Neuronal stem cell (in vitro differentiated cells): ENCODE results near the gene MMP17.

Experiments
- DNase-seq: peaks from one replicate; pipeline ENCODE4 v3.0.0-alpha.2; 2013; ENCODE audit warnings: low spot score
- H2AFZ ChIP-seq: one replicate; pipeline ENCODE4 v1.6.1; 2013; ENCODE audit warnings: mild to moderate bottlenecking, low read length, inconsistent platforms
- H2AK5ac ChIP-seq: 2 replicates; pipeline ENCODE4 v1.6.1; 2013; ENCODE audit warnings: low read depth, mild to moderate bottlenecking, inconsistent platforms, low read length, moderate library complexity, mixed read lengths
- H2BK120ac ChIP-seq: 2 replicates; pipeline ENCODE4 v1.6.1; 2013; ENCODE audit warnings: low read depth, mild to moderate bottlenecking, inconsistent platforms, low read length, moderate library complexity, mixed read lengths
- H2BK12ac ChIP-seq: one replicate; pipeline ENCODE4 v1.6.1; 2013; ENCODE audit warnings: low read length, inconsistent platforms
- H2BK15ac ChIP-seq: 2 replicates; pipeline ENCODE4 v1.6.1; 2013; ENCODE audit warnings: mild to moderate bottlenecking, low read length, inconsistent platforms, mixed read lengths
- H2BK5ac ChIP-seq: one replicate; pipeline ENCODE4 v1.6.1; 2013; ENCODE audit warnings: inconsistent platforms, mild to moderate bottlenecking, low read length, moderate library complexity
- H3K14ac ChIP-seq: one replicate; pipeline ENCODE4 v1.6.1; 2013; ENCODE audit warnings: low read length, inconsistent platforms
- H3K18ac ChIP-seq: 2 replicates; pipeline ENCODE4 v1.6.1; 2013; ENCODE audit warnings: low read length, inconsistent platforms
- H3K23ac ChIP-seq: 2 replicates; pipeline ENCODE4 v1.6.1; 2013; ENCODE audit warnings: low read depth, mild to moderate bottlenecking, mixed read lengths, low read length, inconsistent platforms; ENCODE audit not compliant: poor library complexity
- H3K27ac ChIP-seq: replicated peaks from 3 replicates; pipeline ENCODE4 v1.5.1; 2013; ENCODE audit warnings: low read length, inconsistent platforms
- H3K27me3 ChIP-seq, 3 experiments: 2 replicates each; pipeline ENCODE4 v1.6.1; 2013; ENCODE audit warnings: low read length in 3 of 3, mild to moderate bottlenecking in 2 of 3, inconsistent platforms in 1 of 3, low read depth in 1 of 3, mixed read lengths in 1 of 3, moderate library complexity in 1 of 3; ENCODE audit not compliant: control insufficient read depth in 3 of 3, insufficient read depth in 3 of 3
- H3K36me3 ChIP-seq, 2 donors: replicated peaks in 1 of 2; 2 replicates each; pipeline ENCODE4 v1.6.1; 2013; ENCODE audit warnings: low read length in 2 of 2; ENCODE audit not compliant: control insufficient read depth in 2 of 2, insufficient read depth in 2 of 2
- H3K4ac ChIP-seq: 2 replicates; pipeline ENCODE4 v1.6.1; 2013; ENCODE audit warnings: inconsistent platforms, mild to moderate bottlenecking, low read length, moderate library complexity
- H3K4me1 ChIP-seq, 2 donors: 1 replicate in 1 of 2; 2 replicates in 1 of 2; pipeline ENCODE4 v1.6.1; 2013; ENCODE audit warnings: low read length in 2 of 2, low read depth in 1 of 2; ENCODE audit not compliant: control insufficient read depth in 2 of 2, insufficient read depth in 1 of 2
- H3K4me2 ChIP-seq: one replicate; pipeline ENCODE4 v1.6.1; 2013; ENCODE audit warnings: mild to moderate bottlenecking, low read length, inconsistent platforms; ENCODE audit not compliant: insufficient read depth, poor library complexity, severe bottlenecking
- H3K4me3 ChIP-seq, 2 donors: 2 replicates each; pipeline ENCODE4 v1.5.1; 2013; ENCODE audit warnings: low read length in 2 of 2, mild to moderate bottlenecking in 2 of 2, inconsistent platforms in 1 of 2, moderate library complexity in 1 of 2
- H3K79me1 ChIP-seq: one replicate; pipeline ENCODE4 v1.6.1; 2013; ENCODE audit warnings: low read depth, mild to moderate bottlenecking, inconsistent platforms, low read length, moderate library complexity
- H3K9ac ChIP-seq: one replicate; pipeline ENCODE4 v1.6.1; 2013; ENCODE audit warnings: mild to moderate bottlenecking, low read depth, low read length, inconsistent platforms; ENCODE audit not compliant: poor library complexity
- H3K9me3 ChIP-seq, 2 donors: replicated peaks in 1 of 2; 2 replicates each; pipeline versions ENCODE3 to v1.6.1; 2013; ENCODE audit warnings: low read length in 2 of 2, mild to moderate bottlenecking in 2 of 2, inconsistent platforms in 1 of 2, low read depth in 1 of 2, mixed read lengths in 1 of 2, moderate library complexity in 1 of 2; ENCODE audit not compliant: control insufficient read depth in 2 of 2, insufficient read depth in 1 of 2
- H4K8ac ChIP-seq: one replicate; pipeline ENCODE4 v1.6.1; 2013; ENCODE audit warnings: low read depth, mild to moderate bottlenecking, inconsistent platforms, low read length, moderate library complexity
- H4K91ac ChIP-seq: one replicate; pipeline ENCODE4 v1.6.1; 2013; ENCODE audit warnings: low read length, low read depth, mild to moderate bottlenecking, inconsistent platforms; ENCODE audit not compliant: poor library complexity
- WGBS, 2 donors: extraction: QIAGEN DNeasy Blood & Tissue Kit; methylation state at CpG; one replicate each; pipeline ENCODE4 v1.1.7; 2013; ENCODE audit warnings: missing lambda C conversion rate in 2 of 2, mixed read lengths in 1 of 2; ENCODE audit not compliant: insufficient read length in 2 of 2, insufficient replicate concordance in 1 of 2; ENCODE audit errors: extremely low coverage in 2 of 2; 5-methylcytosine and 5-hydroxymethylcytosine counted together

MMP17 gene

GRCh38 chr12:131833288-131833895, 5.2 kb downstream of the MMP17 start:
- H3K18ac ChIP-seq = peak overlapping the region; percentile 21
- no peak overlapping the region for H4K8ac ChIP-seq
- H3K14ac ChIP-seq = no peak overlapping the region
- no peak overlapping the region for H3K4ac ChIP-seq
- no peak overlapping the region for H2AFZ ChIP-seq
- no peak for DNase-seq
- H3K4me3 ChIP-seq = no peak overlapping the region
- no peak overlapping the region for H4K91ac ChIP-seq
- H2BK120ac ChIP-seq = no peak overlapping the region
- H3K27me3 ChIP-seq = peaks cover 0 to 26% (median 12%) of the 10 kb centered on the region in 3 experiments
- peak overlapping the region; percentile 32 for H3K23ac ChIP-seq
- peaks cover 4% of the 10 kb centered on the region for H3K79me1 ChIP-seq
- no peaks in the 10 kb centered on the region for H3K36me3 ChIP-seq
- H2AK5ac ChIP-seq = peak overlapping the region; percentile 69
- H3K4me1 ChIP-seq = peaks cover 17 to 28% of the 10 kb centered on the region in 2 donors
- no peaks in the 10 kb centered on the region for H3K9me3 ChIP-seq
- H2BK5ac ChIP-seq = no peak overlapping the region
- H3K4me2 ChIP-seq = no peak overlapping the region
- no peak overlapping the region for H3K27ac ChIP-seq
- H3K9ac ChIP-seq = no peak overlapping the region
- no peak overlapping the region for H2BK12ac ChIP-seq
- no peak overlapping the region for H2BK15ac ChIP-seq
- no CpG with 5 or more reads among the region's 23 CpGs for WGBS, 2 donors

GRCh38 chr12:131833896-131834641, 5.9 kb downstream of the MMP17 start:
- Histone ChIP-seq H2BK15ac (no peak overlapping the region), H2AK5ac (peak overlapping the region; percentile 94), H3K18ac (peak overlapping the region; percentile 52), H3K23ac (no peak overlapping the region), H3K4ac (no peak overlapping the region), H4K8ac (no peak overlapping the region), H2BK12ac (no peak overlapping the region), H3K9me3 (no peaks in the 10 kb centered on the region), H2BK5ac (no peak overlapping the region), H2BK120ac (no peak overlapping the region), H3K27ac (no peak overlapping the region), H3K9ac (no peak overlapping the region), H4K91ac (no peak overlapping the region), H3K36me3 (no peaks in the 10 kb centered on the region), H3K14ac (no peak overlapping the region), H3K79me1 (peaks cover 4% of the 10 kb centered on the region), H3K27me3 (peaks cover 0 to 19% (median 7%) of the 10 kb centered on the region in 3 experiments), H3K4me1 (peaks cover 13 to 28% of the 10 kb centered on the region in 2 donors), H3K4me3 (no peak overlapping the region), H2AFZ (no peak overlapping the region), H3K4me2 (no peak overlapping the region)
- WGBS, 2 donors = no CpG with 5 or more reads among the region's 23 CpGs
- DNase-seq = no peak

DNA sequence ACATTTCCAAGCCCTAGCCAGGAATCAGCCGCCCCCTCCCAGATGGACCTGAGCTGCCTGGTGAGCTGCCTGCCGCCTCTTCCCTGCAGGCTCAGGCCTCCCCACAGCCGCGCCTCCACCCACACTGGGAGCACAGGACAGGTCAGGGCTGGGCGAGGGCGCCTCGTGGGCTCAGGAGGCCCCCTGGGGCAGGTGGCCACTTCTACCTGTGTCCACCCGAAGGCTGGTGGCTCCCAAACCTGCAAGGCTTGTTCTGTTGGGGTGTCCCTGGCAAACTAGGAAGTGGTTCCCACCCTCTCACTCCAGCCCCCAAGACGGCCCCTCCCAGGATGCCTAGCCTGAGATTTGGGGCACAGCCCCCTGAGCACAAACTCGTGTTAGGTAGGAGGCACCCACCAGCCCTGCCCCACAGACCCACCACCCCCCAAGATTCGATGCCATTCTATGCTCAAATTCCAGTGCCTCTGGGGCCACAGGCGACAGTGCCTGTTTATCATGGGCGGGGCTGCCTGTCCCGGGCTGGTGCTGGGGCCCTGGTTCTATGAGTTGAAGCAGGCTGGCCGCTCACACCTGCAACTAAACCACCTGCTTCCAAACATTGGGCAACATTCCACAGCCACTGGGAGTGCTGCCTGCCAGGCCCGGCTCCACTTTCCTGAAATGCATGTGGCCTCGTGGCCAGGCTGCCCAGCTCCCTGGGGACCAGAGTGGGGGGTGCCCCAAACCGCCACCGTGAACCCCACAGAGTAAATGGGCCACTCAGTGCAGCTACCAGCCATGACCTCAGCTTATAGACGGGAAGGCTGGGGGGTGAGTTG, 6.8 kb downstream of the MMP17 start:
- no peak overlapping the region for H4K91ac ChIP-seq
- H3K4ac ChIP-seq = peak overlapping the region; percentile 11
- peak overlapping the region; percentile 64 for H3K18ac ChIP-seq
- H3K14ac ChIP-seq = no peak overlapping the region
- peaks cover 9 to 22% of the 10 kb centered on the region in 2 donors for H3K4me1 ChIP-seq
- DNase-seq = no peak
- peak overlapping the region; percentile 80 for H3K23ac ChIP-seq
- H2BK5ac ChIP-seq = no peak overlapping the region
- no peak overlapping the region for H3K4me2 ChIP-seq
- H3K79me1 ChIP-seq = peaks cover 4% of the 10 kb centered on the region
- peaks cover 0 to 1% of the 10 kb centered on the region in 2 donors for H3K36me3 ChIP-seq
- no peak overlapping the region for H2BK120ac ChIP-seq
- no peaks in the 10 kb centered on the region for H3K9me3 ChIP-seq
- H3K4me3 ChIP-seq = no peak overlapping the region
- peak overlapping the region; percentile 75 for H2BK15ac ChIP-seq
- H3K27ac ChIP-seq = no peak overlapping the region
- H2BK12ac ChIP-seq = peak overlapping the region; percentile 97
- no peak overlapping the region for H3K9ac ChIP-seq
- no CpG with 5 or more reads among the region's 20 CpGs for WGBS, 2 donors
- H3K27me3 ChIP-seq = peaks cover 0 to 9% (median 0%) of the 10 kb centered on the region in 3 experiments
- peak overlapping the region; percentile 94 for H2AK5ac ChIP-seq
- H2AFZ ChIP-seq = no peak overlapping the region
- no peak overlapping the region for H4K8ac ChIP-seq
